GM12891 (cell line): ENCODE data around the gene MTCL3.

Source experiments
- PAX5 ChIP-seq: IDR thresholded peaks from 2 replicates; pipeline ENCODE4 v1.6.1; 2011; ENCODE audit warnings: low read length, moderate library complexity, mild to moderate bottlenecking; ENCODE audit not compliant: insufficient read depth, severe bottlenecking
- POLR2A ChIP-seq: IDR thresholded peaks from 2 replicates; pipeline ENCODE4 v1.6.1; 2011; ENCODE audit warnings: low read depth, low read length, control low read depth

DNA sequence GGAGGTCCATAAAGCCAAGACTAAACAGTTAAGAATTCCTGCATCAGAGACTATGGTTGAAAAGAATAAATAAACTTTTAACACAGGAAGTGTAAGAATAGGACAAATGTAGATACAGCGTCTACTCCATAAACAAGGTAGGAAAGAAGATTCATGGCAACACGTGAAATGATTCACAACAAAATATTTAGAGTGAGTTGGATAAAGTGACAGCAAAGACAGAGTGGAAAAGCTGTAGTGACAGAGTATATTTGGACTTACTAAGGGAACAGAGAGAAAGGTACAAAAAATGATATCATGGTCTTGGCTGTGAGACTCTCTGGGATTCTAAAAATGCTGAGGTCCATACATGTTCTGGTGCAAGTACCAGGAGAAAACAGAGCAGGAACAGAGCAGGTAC, 38.0 kb downstream of the MTCL3 start:
- no peak for TF ChIP-seq PAX5
- no peak for TF ChIP-seq POLR2A
